DOHH2 (cell line): ENCODE data around the gene KRT80.

Experiments used
- CTCF ChIP-seq: fragments of 200-600 bp; sonication (generic); IDR thresholded peaks from one replicate; pipeline ENCODE4 v1.5.1; 2014; ENCODE audit warnings: antibody characterized with exemption, mild to moderate bottlenecking, low read depth, low read length; ENCODE audit not compliant: poor library complexity, severe bottlenecking
- EZH2phosphoT487 ChIP-seq: fragments of 200-600 bp; sonication (generic); IDR thresholded peaks from 2 replicates; pipeline ENCODE4 v1.6.1; 2017; ENCODE audit warnings: borderline replicate concordance, mild to moderate bottlenecking, antibody characterized with exemption, low read length, moderate library complexity, mixed read lengths

- TF ChIP-seq CTCF: no peak
- no peak for TF ChIP-seq EZH2phosphoT487
Observed at GRCh38 chr12:52164624-52165023, 27.2 kb downstream of the KRT80 start.
